ENCODE data around the gene TMEM225B.

DNA sequence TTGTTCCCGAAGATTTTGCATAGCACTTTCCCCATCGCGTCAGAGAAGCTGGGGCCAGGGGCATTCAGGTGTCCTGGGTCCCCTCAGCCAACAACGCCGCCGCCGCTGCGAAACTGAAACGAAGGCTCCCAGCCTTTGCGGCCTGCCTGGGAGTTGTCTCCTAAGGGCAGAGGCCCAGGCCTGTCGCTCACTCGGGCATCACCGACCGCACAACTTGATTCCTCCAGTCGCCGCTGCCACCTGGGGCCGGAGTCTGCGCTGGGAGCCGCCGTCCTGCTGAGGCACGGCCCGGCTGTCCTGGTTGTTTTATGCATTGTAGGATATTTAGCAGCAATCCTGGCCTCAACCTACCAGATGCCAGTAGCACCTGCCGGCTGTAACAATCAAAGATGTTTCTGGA, 40.7 kb downstream of the TMEM225B start:
- TF ChIP-seq GATA1 (IDR thresholded peaks at IDR 0.05; ENCODE audit: low read depth, low read length) (no peak), POLR2A (IDR thresholded peaks at IDR 0.05; ENCODE audit: low read length) (no peak)

All from erythroblast (primary cell).